Medulla oblongata (tissue), 1 donor: ENCODE data around the gene SV2A.
"Not testable (repeated sequence)": the region's sequence is repeated elsewhere in the genome, so short reads cannot be mapped to it uniquely, and the experiment has no call there.

ENCODE experiments used
- DNase-seq: peaks from one replicate; pipeline ENCODE4 v3.0.0-alpha.2; 2015; ENCODE audit errors: extremely low spot score

SV2A gene

GRCh38 chr1:149928401-149928724, 10.7 kb upstream of the SV2A start:
- DNase-seq: no peak

GRCh38 chr1:149927563-149928400, 10.1 kb upstream of the SV2A start, which contains the start of gene SF3B4:
Gene SF3B4, minus strand, starts transcription at chr1:149927803. Its CDS starts 44 bp downstream, at chr1:149927759.
- DNase-seq: peak; percentile 96

- DNase-seq: no peak
Observed at GRCh38 chr1:149927056-149927562, 9.5 kb upstream of the SV2A start.

GRCh38 chr1:149926296-149926695, 8.7 kb upstream of the SV2A start:
- DNase-seq: no peak

- DNase-seq: no peak
Observed at GRCh38 chr1:149925751-149926150, 8.1 kb upstream of the SV2A start.

GRCh38 chr1:149925345-149925744, 7.7 kb upstream of the SV2A start:
- no peak for DNase-seq

GRCh38 chr1:149923626-149924025, 6.0 kb upstream of the SV2A start:
- DNase-seq: no peak

- DNase-seq: no peak
Observed at GRCh38 chr1:149916898-149917252, 769 bp downstream of the SV2A start.

DNA sequence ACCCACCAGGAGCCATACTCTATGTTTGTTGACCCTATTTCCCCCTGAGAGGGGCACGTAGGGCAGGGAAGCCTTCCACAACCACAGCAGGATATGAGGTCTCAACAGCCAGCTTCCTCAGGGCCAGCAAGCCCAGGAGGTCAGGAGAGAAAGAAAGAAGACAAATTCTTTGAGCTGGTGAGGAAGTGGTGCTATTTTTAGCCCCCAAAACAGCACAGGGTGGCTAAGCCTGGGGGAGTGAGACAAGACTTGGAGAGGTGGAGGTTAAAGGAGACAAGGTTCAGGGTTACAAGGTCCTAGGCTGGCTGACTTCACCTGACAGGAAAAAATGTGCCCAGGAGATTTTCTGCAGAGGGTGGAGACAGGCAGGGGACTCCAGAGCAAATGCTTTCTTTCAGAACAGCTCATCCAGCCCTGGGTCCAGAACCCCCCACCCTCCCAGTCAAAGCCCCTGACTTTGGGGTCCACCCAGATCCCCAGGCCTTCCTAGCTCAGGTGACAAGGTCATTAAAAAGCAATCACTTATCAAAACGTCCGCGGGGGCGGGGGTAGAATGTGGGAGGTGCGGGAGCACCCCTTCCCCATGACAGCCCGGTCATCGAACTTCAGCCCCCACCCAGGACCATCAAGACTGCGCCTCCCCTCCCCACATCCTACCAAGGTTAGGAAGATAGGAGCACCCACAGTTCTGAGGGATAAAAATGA, 1.3 kb downstream of the SV2A start:
- DNase-seq: no peak

GRCh38 chr1:149915429-149916192, 2.0 kb downstream of the SV2A start:
- no peak for DNase-seq

DNA sequence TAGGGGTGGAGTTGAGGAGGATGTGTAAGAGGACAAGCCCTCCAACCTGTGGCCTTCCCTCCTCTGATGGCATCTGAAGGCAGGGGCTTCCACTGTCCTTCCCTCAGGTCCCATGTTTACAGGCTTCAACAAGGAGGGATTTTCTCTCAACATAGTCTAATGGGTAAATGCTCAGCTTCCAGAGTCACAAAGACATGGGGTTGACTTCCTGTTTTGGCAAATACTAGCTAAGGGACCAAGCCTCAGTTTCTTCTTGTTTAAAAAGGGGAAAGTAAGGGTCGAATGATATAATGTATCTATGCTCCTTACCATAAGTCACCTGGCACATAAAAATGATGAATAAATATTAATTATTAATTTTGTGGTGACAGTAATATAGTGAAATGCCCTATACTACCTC, 3.1 kb downstream of the SV2A start:
- no peak for DNase-seq

DNA sequence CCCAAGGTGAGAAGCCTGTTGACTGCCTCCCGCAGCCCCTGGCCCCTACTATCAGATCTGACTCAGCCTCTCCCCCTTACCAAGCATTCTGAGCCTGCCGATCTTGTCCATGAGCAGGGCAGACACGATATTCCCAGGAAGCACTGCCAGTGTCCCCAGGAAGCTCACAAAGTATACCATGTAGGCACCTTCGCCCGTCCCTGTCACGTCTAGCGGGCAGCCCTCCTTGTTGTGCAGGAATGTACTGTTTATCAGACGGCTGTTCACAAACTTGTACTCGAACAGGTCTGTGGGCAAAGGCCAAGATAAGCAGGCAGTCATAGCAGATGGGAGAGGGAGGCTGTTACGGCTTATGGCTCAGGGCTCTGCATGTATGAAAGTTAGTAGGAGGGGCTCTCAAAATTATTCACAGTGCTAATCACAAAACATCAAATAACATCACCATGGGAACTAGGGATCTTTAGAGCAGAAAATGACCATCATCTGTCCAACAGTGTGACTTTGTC, 11.0 kb downstream of the SV2A start:
- DNase-seq: no peak

GRCh38 chr1:149903836-149904491, 13.7 kb downstream of the SV2A start:
- no peak for DNase-seq

DNA sequence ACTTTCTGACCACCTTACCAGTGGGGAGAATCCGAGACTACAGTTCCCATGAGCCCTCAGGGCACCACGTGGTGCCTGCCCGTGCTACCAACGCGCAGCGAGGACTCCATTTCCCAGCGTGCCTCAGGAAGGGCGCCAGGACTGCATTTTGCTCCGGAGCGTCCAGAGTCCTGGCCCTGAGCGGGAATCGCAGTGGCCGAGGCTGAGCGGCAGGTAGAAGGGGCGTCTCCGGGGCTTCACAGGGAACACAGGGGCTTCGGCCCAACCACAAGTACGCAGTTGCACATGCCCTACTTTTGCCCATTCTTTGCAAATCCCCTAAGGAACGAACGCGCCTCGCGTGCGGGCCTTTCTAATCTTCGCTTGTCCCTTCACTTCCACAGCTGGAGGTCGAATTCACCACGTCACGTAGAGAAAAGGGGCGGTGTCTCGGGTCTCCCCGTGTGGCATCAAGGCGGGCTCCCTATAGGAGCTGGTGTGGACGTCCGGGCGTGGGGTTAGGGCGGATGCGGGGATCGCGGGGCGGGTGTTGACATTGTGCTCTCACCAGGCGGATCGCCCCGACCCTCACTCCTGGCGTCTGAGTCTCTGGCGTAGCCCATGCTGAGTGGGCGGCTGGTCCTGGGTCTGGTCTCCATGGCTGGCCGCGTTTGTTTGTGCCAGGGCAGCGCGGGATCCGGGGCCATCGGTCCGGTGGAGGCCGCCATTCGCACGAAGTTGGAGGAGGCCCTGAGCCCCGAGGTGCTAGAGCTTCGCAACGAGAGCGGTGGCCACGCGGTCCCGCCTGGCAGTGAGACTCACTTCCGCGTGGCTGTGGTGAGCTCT, 18.0 kb downstream of the SV2A start, which contains the start of gene BOLA1:
Gene BOLA1 (plus strand): TSS at position 109 of the 825 bp plus-strand sequence. CDS start 492 bp downstream, at position 601.
- peak; percentile 97 for DNase-seq

DNA sequence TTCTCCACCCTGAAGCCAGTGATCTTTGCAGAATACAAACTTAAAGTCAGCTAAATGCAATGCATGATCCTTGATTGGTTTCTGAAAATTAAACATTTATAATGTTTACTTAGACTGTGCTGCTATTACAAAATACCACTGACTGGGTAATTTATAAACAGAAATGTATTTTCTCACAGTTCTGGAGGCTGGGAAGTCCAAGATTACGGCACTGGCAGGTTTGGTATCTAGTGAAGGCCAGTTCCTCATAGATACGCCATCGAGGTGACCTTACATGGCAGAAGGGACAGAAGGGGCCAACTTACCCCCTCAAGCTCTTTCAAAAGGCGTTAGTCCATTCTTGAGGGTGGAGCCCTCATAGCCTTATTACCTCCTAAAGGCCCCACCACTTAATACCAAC, 21.1 kb downstream of the SV2A start:
- DNase-seq: no peak

DNA sequence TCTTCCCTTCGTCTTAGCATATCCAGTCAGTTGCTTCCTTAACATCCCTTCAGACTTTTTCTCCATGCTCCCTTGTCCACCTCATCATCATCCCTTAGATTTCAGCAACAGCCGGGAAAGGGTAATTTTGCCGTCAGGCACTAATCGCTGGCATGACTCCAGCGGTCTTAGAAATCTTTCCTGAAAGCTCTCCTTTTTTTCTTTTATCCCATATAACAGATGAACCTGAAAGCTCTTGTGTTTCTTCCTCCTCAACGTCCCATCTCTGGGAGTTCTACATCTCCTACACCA, 28.7 kb downstream of the SV2A start:
- DNase-seq: peak; percentile 61

DNA sequence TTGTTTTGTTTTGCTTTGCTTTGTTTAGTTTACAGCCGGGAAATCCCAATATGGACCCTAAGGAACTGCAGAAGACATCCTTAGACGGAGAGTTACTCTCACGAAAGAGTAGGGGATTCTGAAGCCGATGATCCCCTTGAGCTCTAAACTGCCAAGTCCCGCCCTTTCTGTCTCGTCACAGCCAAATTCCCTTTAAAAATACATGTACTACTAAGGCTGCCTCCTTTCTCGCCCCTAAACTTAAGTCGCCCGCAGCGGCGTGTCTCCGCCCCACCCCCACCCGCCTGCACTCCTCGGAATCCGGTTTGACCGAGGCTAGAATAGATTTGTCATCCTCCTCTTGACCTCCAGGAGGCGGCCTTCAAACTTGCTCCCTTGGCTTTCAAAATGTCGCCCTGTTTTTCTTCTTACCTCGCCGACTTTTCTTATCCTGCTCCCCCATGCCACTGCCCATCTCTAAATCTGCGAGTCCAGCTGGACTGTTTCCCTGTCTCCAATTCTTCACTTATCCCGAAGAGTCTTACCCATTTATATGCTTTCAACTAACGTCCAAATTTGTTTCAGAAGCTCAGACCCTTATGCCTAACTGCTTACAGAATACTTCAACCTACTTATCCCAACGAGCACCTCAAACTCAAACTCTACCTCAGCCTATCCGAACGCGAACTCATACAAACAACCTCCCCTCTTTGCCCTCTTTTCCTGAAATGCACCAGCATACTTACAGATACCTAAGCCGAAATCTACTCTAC, 29.2 kb downstream of the SV2A start:
- DNase-seq: peak; percentile 91

GRCh38 chr1:149887456-149888246, 30.0 kb downstream of the SV2A start:
- peak; percentile 100 for DNase-seq

DNA sequence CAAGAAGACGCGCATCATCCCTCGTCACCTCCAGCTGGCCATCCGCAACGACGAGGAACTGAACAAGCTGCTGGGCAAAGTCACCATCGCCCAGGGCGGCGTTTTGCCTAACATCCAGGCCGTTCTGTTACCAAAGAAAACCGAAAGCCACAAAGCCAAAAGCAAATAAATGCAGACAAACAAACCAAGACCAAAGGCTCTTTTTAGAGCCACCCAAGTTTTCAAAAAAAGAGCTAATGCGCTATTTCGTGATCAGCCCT, 30.5 kb downstream of the SV2A start:
- not testable (repeated sequence) for DNase-seq
